MG63 (cell line): Measurements from ENCODE around the gene TRAF1. TPM values are rescaled to one million over a fixed set of nuclear protein-coding genes. Genes with fewer than 3 reads are reported as not detected.

Source experiments
- DNase-seq: peaks from one replicate; pipeline ENCODE4 v3.0.0-alpha.2; 2020
- H3K27me3 ChIP-seq: fragments of 250-450 bp; sonication (Bioruptor Pico); 2 replicates; pipeline ENCODE4 v1.5.1; 2020; ENCODE audit warnings: mild to moderate bottlenecking, moderate library complexity
- H3K36me3 ChIP-seq: fragments of 250-450 bp; sonication (Bioruptor Pico); 2 replicates; pipeline ENCODE4 v1.5.1; 2020; ENCODE audit warnings: mild to moderate bottlenecking, moderate library complexity
- H3K4me3 ChIP-seq: fragments of 250-450 bp; sonication (Bioruptor Pico); 2 replicates; pipeline ENCODE4 v1.5.1; 2020; ENCODE audit warnings: mild to moderate bottlenecking, moderate library complexity
- H3K9me3 ChIP-seq: fragments of 250-450 bp; sonication (Bioruptor Pico); 2 replicates; pipeline ENCODE4 v1.5.1; 2020; ENCODE audit warnings: mild to moderate bottlenecking, moderate library complexity
- total RNA-seq: library from RNA; depleted of rRNA; stranded (reverse); fragments of >200 nt; shearing (Covaris generic); gene quantifications from 2 replicates; pipeline ENCODE4 v1.2.3, GENCODE V29; 2014; ENCODE audit warnings: low replicate concordance

Gene TRAF1
- total RNA-seq, 1 experiment from 2014 or later = 0.79 TPM

GRCh38 chr9:120889606-120890271 lies 36.9 kb downstream of the TRAF1 start:
- Histone ChIP-seq H3K4me3 (no peak overlapping the region), H3K36me3 (no peaks in the 10 kb centered on the region), H3K27me3 (no peaks in the 10 kb centered on the region), H3K9me3 (no peaks in the 10 kb centered on the region)
- peak; percentile 57 for DNase-seq

- no peaks in the 10 kb centered on the region for H3K9me3 ChIP-seq
- no peak for DNase-seq
- H3K4me3 ChIP-seq = no peak overlapping the region
- H3K36me3 ChIP-seq = no peaks in the 10 kb centered on the region
- no peaks in the 10 kb centered on the region for H3K27me3 ChIP-seq
Measured at GRCh38 chr9:120888626-120889025, 38.0 kb downstream of the TRAF1 start.

- Histone ChIP-seq H3K4me3 (no peak overlapping the region), H3K36me3 (no peaks in the 10 kb centered on the region), H3K9me3 (no peaks in the 10 kb centered on the region), H3K27me3 (no peaks in the 10 kb centered on the region)
- peak; percentile 92 for DNase-seq
Measured at GRCh38 chr9:120886490-120886967, 40.1 kb downstream of the TRAF1 start.

GRCh38 chr9:120885958-120886357 lies 40.6 kb downstream of the TRAF1 start:
- Histone ChIP-seq H3K4me3 (no peak overlapping the region), H3K9me3 (no peaks in the 10 kb centered on the region), H3K36me3 (no peaks in the 10 kb centered on the region), H3K27me3 (no peaks in the 10 kb centered on the region)
- no peak for DNase-seq

GRCh38 chr9:120885457-120885856 lies 41.1 kb downstream of the TRAF1 start:
- H3K9me3 ChIP-seq = no peaks in the 10 kb centered on the region
- no peaks in the 10 kb centered on the region for H3K27me3 ChIP-seq
- no peaks in the 10 kb centered on the region for H3K36me3 ChIP-seq
- no peak overlapping the region for H3K4me3 ChIP-seq
- DNase-seq = no peak

- Histone ChIP-seq H3K4me3 (no peak overlapping the region), H3K27me3 (no peaks in the 10 kb centered on the region), H3K9me3 (no peaks in the 10 kb centered on the region), H3K36me3 (no peaks in the 10 kb centered on the region)
- no peak for DNase-seq
Measured at GRCh38 chr9:120883608-120883996, 43.0 kb downstream of the TRAF1 start.

- no peaks in the 10 kb centered on the region for H3K36me3 ChIP-seq
Measured at GRCh38 chr9:120882935-120883607, 43.5 kb downstream of the TRAF1 start.

GRCh38 chr9:120879446-120879845 lies 47.1 kb downstream of the TRAF1 start:
- DNase-seq = no peak
- no peaks in the 10 kb centered on the region for H3K9me3 ChIP-seq
- peaks cover 12% of the 10 kb centered on the region for H3K36me3 ChIP-seq

More at GRCh38 chr9:120882935-120883607, 43.5 kb downstream of the TRAF1 start:
- H3K27me3 ChIP-seq = no peaks in the 10 kb centered on the region
- DNase-seq = no peak
- H3K4me3 ChIP-seq = no peak overlapping the region
- no peaks in the 10 kb centered on the region for H3K9me3 ChIP-seq

GRCh38 chr9:120878188-120879130 lies 48.1 kb downstream of the TRAF1 start:
- no peaks in the 10 kb centered on the region for H3K27me3 ChIP-seq
- peaks cover 21% of the 10 kb centered on the region for H3K36me3 ChIP-seq
- H3K4me3 ChIP-seq = no peak overlapping the region
- no peak for DNase-seq
- H3K9me3 ChIP-seq = no peaks in the 10 kb centered on the region

More at GRCh38 chr9:120879446-120879845, 47.1 kb downstream of the TRAF1 start:
- no peak overlapping the region for H3K4me3 ChIP-seq
- no peaks in the 10 kb centered on the region for H3K27me3 ChIP-seq

GRCh38 chr9:120877276-120878034 lies 49.1 kb downstream of the TRAF1 start:
- Histone ChIP-seq H3K27me3 (no peaks in the 10 kb centered on the region), H3K4me3 (peak overlapping the region; percentile 46), H3K9me3 (no peaks in the 10 kb centered on the region), H3K36me3 (peaks cover 30% of the 10 kb centered on the region)
- DNase-seq = peak; percentile 74

GRCh38 chr9:120876842-120877240 lies 49.8 kb downstream of the TRAF1 start, which contains the start of gene PHF19:
Gene PHF19, minus strand, starts transcription at chr9:120877188. Its CDS starts 2,447 bp downstream, at chr9:120874741.
- H3K36me3 ChIP-seq = peaks cover 34% of the 10 kb centered on the region
- DNase-seq = peak; percentile 66
- peak within 1 kb of the TSS; percentile 74 for H3K4me3 ChIP-seq
- H3K27me3 ChIP-seq = no peaks in the 10 kb centered on the region
- no peaks in the 10 kb centered on the region for H3K9me3 ChIP-seq

- DNase-seq = peak; percentile 96
- Histone ChIP-seq H3K27me3 (no peaks in the 10 kb centered on the region), H3K36me3 (peaks cover 39% of the 10 kb centered on the region), H3K4me3 (peak overlapping the region; percentile 74), H3K9me3 (no peaks in the 10 kb centered on the region)
Measured at GRCh38 chr9:120875954-120876841, 50.4 kb downstream of the TRAF1 start.

- peaks cover 45% of the 10 kb centered on the region for H3K36me3 ChIP-seq
- H3K4me3 ChIP-seq = peak overlapping the region; percentile 74
- no peak for DNase-seq
- no peaks in the 10 kb centered on the region for H3K27me3 ChIP-seq
- H3K9me3 ChIP-seq = no peaks in the 10 kb centered on the region
Measured at GRCh38 chr9:120875643-120875953, 51.0 kb downstream of the TRAF1 start.

GRCh38 chr9:120875195-120875565 lies 51.4 kb downstream of the TRAF1 start:
- Histone ChIP-seq H3K4me3 (peak overlapping the region; percentile 74), H3K9me3 (no peaks in the 10 kb centered on the region), H3K36me3 (peaks cover 49% of the 10 kb centered on the region), H3K27me3 (no peaks in the 10 kb centered on the region)
- DNase-seq = no peak
